ENCODE results near the gene STX1A.

Gene STX1A

DNA sequence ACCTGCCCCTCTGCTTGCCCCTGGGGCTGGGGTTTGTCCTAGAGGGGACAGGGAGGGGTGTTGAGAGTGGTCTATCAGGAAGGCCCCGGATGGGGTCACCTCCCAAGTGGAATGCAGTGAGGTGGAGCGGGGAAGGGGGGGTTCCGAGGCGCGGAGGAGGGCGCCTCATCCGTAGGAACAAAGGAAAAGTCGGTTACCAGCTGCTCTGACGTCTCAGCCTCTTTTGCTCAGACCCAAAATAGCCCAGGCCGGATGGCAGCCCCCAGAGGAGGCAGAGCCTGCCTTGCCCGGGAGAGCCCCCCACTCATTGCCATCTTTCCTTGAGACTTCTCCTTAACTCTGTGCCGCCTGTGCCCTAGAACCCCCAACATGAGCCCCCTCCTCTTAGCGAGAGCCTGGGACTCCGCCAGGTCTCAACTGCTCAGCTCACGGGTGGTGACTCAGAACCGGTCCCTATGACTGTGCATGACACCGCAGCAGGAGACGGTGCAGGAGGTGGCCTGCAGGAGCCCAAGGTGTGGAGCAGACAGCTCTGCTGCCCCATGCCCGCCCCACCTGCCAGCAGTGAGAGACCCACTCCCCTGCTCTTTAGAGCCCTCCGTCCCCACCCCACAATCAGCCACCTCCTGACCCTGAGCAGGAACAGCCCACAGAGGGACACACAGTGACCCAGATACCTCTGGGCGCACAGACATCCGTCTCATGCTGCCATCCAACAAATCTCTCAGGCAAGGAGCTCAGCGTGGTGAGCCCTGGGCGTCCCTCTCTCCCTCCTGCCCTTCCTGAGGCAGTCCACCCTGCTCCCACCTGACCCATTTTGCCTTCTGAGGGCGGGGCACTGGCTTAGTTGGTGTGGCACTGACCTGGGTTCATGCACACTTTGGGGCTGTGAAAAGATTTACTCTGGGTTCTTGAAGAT is 13.1 kb downstream of the STX1A start:
- no peak for DNase-seq

DNA sequence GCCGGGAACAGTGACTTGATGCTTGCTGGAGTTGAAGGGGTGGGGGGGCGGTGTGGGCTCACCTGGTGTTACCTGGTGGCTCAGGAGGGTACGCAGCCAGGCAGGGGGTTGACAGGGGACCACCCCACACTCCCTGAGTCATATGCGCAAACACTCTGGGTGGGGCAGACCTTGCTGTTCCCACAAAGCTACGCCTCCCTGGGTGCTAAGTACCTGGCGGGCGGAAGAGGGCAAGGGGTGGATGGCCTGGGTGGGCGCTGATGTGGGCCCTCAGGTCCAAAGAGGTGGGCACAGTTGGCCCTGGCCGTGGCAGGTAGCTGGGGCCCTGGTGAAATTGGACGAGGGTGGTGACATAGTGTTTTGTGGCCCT is 13.9 kb downstream of the STX1A start:
- DNase-seq = no peak

DNA sequence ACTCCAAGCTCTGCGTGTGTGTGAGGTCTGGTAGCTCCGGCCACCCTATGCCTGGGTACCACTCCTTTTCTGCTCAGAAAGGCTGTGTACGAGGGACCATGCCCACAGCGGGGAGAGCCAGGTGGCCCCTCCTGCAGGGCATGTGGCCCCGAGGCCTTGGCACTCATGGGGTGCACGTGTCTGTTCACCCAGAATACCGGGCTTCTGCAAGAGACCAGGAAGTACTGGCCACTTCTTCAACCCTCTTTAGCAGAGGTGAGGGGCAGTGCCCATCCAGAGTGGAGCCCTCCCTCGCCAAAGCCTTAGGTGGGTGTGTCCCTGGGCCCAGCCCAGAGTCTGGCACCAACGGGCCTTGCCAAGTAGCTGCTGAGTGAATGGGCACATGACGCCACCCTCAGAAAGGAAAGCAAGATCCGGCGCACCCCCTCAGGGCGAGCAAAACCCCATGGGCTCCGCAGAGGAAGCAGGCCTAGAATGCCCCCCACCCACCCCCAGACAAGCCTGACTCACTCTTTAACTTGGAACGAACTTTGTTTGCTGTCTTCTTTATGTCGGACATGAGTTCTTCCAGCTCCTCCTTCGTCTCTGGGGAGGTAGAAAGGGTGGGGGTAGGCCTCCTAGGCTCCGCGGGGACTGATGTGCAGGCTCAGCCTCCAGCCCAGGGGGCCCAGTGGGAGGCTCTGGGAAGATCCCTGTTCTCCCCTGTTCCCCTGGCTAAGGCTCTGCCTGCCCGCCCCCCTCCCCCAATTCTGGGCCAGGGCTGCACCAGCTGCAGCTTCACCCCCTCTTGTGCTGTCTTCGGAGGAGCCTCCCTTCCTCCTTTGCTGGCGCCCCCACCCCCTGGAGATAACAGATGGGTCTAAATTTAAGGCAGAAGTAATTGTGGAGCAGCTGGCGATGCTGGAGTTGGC is 14.6 kb downstream of the STX1A start:
- DNase-seq = no peak

DNA sequence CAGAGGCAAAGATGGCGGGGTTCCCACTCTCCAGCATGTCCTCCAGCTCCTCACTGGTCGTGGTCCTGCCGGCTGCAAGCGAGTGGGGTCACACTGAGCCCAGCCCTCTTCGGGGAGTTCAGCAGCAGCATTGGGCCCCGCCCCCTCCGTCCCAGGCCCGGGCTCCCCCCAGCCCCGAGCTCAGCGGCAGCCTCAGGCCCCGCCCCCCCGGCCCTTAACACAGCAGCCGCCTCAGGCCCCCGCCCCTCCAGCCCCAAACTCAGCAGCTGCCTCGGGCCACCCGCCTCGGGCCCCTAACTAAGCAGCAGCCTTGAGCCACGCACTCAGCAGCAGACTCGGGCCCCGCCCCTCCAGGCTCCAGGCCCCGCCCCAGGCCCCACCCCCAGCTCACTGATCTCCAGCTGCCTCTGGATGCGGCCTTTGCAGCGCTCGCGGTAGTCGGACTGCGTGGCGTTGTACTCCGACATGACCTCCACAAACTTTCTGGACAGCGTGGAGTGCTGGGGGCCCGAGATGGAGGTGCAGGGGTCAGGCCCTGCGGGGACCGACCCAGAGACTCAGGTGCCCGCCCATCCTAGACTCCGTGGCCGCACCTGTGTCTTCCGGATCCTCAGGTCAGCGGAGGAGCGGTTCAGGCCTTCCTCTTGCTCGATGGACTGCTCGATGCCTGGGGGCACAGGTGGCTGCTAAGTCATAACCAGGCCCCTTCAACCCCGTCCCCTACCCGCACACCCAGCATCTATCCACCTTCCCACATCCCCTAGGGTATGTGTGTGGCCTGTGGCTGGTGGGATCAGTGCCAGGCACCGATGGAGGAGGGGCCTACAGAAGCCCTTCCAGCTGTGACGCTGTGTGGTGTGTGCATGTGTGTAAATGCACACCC is 15.5 kb downstream of the STX1A start:
- DNase-seq = no peak

DNA sequence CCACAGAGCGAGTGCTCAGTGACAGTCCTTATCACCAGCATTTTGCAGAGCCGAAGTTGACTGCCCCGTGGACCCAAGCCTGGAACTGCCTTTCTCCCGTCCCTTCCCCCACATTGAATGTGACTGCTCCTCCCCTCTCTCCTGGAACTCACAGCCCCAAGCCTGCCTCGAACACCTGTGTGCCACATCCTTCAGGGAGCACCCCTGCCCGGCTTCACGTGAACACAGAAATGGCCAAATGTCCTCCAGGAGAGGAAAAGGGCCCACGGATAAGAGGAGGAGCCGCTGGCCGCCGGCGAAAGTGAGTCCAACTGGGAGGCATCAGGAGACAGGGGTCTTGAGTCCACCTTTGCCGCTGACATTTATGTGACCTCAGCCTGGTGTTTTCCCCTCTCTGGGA is 16.2 kb downstream of the STX1A start:
- no peak for DNase-seq

DNA sequence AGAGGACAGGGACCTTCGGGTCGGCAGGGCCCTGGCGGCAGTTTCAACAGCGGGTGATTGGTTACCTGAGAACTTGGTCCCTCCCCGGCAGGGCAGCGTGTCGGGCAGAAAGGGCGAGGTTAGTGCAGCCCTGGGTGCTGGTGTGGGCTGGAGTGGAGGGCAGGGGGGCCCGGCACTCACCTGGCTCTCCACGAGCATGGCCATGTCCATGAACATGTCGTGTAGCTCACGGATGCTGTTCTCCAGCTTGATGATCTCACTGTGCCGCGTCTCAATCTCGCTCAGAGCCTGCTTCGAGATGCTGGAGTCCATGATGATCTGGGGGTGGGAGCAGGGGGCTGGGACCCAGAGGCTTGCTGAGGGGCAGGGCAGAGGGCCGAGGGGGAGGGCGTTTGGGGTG is 16.8 kb downstream of the STX1A start:
- DNase-seq = no peak

DNA sequence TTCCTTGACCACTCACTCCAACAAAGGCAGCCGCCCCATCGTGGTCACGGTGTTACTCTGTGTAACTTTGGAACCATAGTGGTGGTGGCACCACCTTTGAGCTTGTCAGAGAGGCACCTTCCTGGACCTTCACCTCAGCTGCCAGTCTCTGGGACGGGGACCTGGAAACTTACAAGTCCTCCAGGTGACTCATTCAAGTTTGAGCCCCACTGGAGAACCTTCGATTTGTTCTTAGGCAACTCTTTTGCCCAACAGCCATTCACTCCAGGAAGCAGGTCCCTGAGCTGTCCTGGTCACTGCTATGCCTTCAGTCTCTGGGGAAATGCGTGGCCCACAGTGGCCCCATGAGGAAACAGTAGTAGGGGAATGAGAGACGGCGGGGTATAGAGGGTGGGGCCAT is 17.2 kb downstream of the STX1A start:
- DNase-seq = no peak

DNA sequence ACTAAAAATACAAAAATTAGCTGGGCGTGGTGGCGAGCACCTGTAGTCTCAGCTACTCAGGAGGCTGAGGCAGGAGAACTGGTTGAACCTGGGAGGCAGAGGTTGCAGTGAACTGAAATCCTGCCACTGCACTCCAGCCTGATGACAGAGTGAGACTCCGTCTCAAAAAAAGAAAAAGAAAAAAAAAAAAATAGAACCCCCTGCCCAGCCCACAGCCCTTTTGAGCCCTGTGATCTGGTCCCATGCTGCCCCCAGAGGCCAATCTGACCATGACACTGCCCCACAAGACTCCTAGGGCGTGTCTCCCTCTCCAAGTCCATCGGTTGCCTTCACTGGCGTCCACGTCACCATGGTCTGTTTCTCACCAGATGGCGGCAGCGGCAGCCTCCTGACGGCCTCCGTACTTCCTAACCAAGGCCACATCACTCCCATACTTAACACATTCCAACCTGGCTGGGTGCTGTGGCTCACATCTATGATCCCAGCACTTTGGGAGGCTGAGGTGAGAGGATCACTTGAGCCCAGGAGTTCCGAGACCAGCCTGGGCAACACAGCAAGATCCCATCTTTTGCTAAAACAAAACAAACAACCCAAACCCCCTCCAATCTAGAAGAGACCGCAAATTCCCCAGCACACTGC is 18.0 kb downstream of the STX1A start:
- DNase-seq = no peak

DNA sequence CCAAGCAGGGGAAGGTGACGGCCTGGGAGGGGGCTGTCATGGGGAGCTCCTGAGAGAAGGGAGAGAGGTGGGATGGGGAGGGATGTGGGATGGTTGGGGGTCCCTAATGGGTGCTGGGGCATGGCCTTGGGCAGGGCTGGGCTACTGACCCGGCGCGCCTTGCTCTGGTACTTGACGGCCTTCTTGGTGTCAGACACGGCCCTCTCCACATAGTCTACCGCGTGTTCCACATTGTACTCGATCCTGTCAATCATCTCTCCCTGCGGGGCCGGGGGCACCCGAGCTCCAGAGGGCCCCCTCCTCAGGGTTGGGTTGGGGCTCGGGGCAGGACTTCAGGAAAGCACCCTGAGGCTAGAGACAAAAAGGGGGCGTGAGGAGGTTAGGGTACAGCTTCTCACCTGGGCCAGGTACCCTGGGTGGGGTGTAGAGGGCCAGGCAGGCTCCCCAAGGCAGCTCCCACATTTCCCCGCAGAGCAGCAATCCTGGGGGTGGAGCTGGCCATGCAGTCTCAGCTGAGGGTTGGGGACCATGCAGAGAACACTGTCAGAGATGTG is 18.8 kb downstream of the STX1A start:
- no peak for DNase-seq

DNA sequence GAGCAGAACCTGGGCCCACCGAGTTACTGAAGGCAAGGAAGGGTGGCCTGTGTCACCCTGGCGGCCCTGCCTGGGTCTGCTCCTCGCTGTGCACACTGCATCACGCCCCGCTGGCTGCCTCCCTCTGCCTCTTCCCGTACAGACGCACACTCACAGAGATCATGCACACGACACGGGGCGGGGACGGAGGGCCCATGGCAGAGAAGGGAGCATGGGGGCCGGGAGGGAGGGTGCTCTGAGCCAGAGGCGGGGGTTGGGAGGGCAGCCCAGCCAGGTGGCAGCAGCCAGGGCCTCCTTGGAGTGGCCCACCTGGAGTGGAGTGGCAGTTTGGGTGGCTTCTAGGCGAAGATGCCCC is 19.4 kb downstream of the STX1A start:
- DNase-seq = no peak

DNA sequence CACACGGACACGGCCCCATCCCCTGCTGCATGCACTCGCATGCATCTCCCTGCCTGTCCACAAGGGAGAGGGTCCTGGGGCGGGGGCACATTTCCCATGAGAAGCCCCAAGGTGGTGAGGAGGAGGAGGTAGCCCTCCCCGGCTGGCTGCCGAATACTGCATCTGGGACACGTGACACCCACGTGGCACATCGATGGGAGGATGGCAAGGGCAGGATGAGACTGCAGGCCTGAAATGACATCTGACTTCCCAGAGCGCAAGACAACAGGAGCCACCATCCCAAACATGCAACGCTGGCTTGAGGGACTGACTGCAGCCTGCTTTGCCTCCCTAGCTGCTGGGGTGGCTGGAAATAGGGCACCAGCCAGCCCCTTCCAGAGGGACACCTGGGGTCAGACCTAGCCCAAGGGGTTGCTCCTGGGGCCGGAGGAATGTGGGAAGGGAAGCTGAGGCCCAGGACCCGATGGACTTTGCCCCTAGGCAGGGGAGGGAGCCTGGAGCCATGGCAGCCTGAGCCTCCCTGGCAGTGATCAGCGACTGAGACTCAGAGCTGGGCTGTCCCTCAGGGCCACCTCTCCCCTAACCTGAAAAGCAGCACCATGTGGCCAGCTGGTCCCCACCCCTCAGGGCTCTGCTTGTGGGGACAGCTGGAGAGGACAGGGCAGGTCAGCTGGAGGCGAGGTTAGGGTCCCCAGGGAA is 19.9 kb downstream of the STX1A start:
- DNase-seq = no peak

DNA sequence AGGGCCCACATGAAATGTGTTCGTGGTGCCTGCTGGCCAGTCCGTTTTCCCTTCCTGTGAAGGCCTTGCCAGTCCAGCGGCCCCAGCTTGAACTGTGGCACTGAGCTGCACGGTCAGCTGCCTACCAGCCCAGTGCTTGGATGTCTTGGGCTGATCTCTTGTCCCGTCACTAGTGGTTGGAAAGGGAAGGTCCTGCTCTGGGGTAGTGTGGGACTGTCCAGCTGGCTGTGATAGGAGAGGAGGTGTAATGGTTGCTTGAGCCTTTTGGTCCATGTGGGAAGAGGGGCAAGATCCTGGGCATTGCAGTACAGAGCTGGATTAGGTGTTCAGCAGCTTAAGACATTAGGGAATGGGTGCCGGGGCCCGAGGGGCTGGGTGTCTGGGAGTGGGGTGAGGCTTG is 21.1 kb downstream of the STX1A start:
- no peak for DNase-seq

DNA sequence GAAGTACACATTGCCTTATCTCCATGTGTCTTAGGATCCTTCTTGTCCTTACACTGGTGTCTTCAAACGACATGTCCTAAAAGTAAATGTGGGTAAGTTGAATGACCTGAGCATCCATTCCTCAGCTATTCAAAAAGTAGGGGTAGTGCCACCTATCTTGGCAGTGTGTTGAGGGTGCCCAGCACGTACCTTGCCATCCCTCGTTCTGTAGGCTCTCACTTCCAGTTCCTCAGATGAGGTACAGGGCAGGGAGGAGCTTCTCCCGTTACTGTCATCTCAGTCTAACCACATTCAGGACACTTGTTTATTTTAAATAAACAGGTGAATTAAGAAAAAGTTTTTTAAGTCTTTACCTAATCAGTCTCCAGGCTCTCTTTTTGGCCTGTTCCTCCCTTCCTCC is 23.1 kb downstream of the STX1A start:
- no peak for DNase-seq

DNA sequence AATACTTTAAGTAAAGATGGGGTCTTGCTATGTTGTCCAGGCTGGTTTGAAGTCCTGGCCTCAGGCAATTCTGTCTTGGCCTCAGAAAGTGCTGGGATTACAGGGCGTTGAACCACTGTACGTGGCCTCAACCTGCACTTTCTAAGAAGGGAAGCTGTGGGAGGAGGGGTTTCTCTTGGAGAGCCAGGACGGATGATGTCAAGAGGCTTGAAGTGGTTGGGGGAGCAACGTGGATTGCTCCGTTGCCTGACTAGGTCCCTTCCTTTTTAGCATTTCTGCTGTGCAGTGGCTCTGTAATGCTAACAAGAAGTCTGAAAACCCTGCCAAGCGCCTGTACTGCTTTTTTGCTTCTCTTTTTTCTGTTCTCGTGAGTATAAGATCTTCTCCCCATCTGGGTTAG is 28.8 kb downstream of the STX1A start:
- DNase-seq = no peak

DNA sequence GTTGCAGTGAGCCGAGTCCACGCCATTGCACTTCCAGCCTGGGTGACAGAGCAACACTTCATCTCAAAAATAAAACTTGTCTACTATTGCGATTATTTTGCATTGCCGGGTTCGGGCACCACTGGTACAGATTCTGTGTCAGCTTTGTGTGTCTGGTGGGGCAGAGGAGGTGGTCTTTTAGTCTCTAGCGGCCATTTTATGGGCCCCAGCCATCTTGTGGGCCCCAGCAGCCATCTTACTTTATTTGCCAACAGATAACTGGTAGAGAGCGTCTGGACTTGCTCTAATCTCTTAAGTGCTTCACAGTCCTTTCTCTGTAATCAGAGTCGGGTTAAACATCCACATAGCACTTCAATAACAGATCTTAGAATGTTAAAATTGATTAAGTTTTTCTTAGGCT is 31.2 kb downstream of the STX1A start:
- no peak for DNase-seq

DNA sequence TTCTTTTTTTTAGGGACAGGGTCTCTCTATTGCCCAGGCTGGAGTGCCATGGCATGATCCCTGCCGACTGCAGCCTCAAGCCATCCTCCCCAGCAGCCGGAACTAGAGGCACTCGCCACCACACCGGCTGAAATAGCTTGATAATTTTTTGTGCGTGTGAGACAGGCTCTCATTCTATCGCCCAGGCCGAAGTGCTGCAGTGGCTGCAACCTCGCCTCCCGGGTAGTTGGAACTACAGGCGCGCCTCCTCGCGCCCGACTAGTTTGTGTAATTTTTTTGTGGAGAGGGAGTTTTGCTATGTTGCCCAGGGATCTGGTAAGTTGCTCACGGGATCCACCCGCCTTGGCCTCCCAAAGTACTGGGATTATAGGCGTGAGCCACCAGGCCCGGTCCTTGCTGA is 34.2 kb downstream of the STX1A start:
- DNase-seq = no peak

DNA sequence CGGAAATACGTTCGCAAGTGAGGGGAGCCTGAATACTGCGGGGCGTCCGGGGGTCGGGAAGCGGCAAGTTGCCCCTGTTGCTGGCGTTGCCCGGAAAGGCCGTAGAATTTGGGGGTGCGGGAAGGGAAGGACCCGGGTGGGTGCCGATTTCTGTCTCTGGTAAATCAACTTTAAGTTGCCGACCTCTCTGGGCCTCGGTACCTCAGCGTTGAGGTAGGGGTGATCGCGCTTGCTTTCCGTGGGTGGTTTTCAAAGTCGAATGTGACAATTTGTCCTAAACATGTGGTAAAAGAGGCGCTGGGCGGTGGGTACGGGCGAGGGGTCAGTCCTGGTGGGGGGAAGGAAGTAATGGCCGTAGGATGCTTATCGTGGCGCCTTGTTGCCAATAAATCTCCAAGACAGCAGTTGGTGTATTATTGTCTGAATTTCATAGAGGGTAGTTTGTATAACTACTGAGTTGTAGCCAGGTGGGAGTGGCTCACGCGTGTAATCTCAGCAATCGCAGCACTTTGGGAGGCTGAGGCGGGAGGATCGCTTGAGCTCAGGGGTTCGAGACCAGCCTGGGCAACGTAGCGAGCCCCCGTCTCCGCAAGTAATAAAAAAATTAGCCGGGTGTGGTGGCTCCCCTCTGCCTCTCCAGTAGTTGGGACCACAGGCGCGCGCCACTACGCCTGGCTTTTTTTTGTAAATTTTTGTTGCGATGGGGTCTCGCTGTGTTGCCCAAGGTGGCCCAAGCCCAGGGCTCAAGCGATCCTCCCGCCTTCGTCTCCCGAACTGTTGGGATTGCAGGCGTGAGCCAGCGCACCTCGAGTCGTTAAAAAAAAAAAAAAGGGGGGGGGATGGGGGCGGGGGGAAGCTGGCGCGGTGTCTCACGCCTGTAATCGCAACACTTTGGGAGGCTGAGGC is 35.4 kb downstream of the STX1A start:
- no peak for DNase-seq

DNA sequence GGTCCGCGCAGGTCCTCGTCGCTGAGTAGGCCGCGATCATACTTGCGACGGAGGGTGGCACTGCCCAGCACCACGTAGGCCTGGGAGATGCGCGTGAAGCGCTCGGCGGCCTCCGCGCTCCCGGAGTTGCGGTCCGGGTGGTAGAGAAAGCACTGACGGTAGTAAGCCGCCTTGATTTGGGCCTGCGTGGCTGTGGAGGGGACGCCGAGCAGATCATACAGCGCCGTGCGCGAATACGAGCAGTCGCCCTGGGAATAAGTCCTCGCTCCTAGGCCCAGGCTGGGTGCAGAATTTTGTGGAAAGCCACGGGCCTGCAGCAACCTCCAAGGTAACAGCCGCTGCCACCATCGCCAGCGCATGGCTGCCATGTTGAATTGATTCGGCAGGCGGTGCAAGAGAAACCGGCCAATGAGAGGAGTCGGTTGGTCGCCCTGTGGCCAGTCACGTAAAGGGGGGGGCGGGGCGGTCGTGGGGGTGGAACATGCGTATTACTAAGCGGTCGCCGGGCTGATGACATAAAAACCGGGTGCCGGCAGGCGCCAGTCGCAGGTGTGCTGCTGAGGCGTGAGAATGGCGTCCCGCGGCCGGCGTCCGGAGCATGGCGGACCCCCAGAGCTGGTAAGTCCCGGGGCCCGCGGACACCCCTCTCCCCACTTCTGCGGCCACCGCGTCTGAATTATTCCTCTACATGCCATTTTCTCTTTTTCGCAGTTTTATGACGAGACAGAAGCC is 36.2 kb downstream of the STX1A start, which contains the start of the genes BUD23 and DNAJC30:
TSS of gene BUD23 (plus strand) at position 542 of the 732 bp plus-strand sequence. CDS start at position 571, 29 bp downstream.
TSS of gene DNAJC30 (minus strand) at position 398 of the 732 bp plus-strand sequence. CDS start at position 368, 30 bp downstream.
- DNase-seq = peak; percentile 94

DNA sequence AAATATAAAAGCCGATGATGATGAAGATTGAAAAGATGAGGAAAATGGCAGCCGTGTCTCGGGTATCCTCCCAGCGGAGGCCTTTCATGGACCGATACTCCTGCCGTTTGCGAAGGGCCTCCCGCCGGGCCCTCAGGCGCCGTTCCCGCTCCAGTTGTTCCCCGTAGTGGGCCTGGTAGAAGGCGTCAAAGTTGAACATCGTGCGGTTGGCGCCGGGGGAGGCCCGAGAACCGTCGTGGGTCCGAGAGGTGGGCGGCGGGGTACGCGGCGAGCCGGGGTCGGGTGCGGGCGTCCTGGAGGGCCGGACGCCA is 36.8 kb downstream of the STX1A start:
- no peak for DNase-seq

DNA sequence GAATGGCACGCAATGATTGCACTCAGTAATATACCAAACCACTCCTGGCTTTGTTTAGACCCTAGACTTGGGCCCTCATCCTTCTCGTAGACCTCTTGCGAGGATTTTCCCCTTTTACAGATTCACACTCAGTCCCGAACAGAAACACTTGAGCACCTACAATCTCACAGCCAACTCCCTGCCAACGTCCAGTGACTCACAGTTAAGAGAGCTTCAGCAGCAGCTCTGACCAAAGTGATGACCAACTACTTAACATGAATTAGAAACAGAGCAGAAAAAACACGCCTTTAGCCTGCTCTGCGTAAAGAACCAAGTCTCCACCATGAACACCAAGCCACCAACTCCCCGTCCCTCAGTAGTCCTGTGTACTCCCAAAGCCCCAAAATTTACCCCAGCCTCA is 38.4 kb downstream of the STX1A start:
- DNase-seq = no peak

Data from activated effector memory CD4-positive, alpha-beta T cell treated with Interleukin-2 at 50 U/mL for 16 hours (primary cell).